RWPE2 (cell line): Measurements from ENCODE around the gene NKAPD1.

ENCODE experiments used
- ATAC-seq: fragments of 200-7000 bp; cut with Tn5 transposase; 3 replicates; pipeline ENCODE4 v1.9.1; 2021; ENCODE audit warnings: low read depth
- DNase-seq: peaks from one replicate; pipeline ENCODE4 v3.0.0-alpha.2; 2020; ENCODE audit warnings: low spot score
- H3K27ac ChIP-seq: fragments of 450-650 bp; 2 replicates; pipeline ENCODE4 v1.5.1; 2017; ENCODE audit warnings: mild to moderate bottlenecking; ENCODE audit not compliant: poor library complexity, severe bottlenecking
- H3K27me3 ChIP-seq: fragments of 250-450 bp; sonication (Bioruptor Pico); 2 replicates; pipeline ENCODE4 v1.5.1; 2021; ENCODE audit warnings: mild to moderate bottlenecking, moderate library complexity; ENCODE audit not compliant: insufficient read depth, poor library complexity, severe bottlenecking
- H3K36me3 ChIP-seq: fragments of 250-450 bp; sonication (Bioruptor Pico); 2 replicates; pipeline ENCODE4 v1.5.1; 2020; ENCODE audit warnings: low read depth, mild to moderate bottlenecking, moderate library complexity
- H3K4me1 ChIP-seq: fragments of 250-450 bp; sonication (Bioruptor Pico); 2 replicates; pipeline ENCODE4 v1.5.1; 2021; ENCODE audit warnings: mild to moderate bottlenecking, moderate library complexity; ENCODE audit not compliant: insufficient read depth, poor library complexity, severe bottlenecking
- H3K4me3 ChIP-seq: fragments of 250-450 bp; sonication (Bioruptor Pico); 2 replicates; pipeline ENCODE4 v1.5.1; 2021; ENCODE audit warnings: mild to moderate bottlenecking, moderate library complexity; ENCODE audit not compliant: severe bottlenecking
- H3K9me3 ChIP-seq: fragments of 250-450 bp; sonication (Bioruptor Pico); 2 replicates; pipeline ENCODE4 v1.5.1; 2021; ENCODE audit warnings: mild to moderate bottlenecking, moderate library complexity; ENCODE audit not compliant: severe bottlenecking
- TF ChIP-seq, protein P1 (sequence below): fragments of 450-650 bp; IDR thresholded peaks from one replicate; pipeline ENCODE4 v1.5.1; 2017; ENCODE audit warnings: mild to moderate bottlenecking, moderate library complexity; ENCODE audit not compliant: poor library complexity, severe bottlenecking

The NKAPD1 gene

DNA sequence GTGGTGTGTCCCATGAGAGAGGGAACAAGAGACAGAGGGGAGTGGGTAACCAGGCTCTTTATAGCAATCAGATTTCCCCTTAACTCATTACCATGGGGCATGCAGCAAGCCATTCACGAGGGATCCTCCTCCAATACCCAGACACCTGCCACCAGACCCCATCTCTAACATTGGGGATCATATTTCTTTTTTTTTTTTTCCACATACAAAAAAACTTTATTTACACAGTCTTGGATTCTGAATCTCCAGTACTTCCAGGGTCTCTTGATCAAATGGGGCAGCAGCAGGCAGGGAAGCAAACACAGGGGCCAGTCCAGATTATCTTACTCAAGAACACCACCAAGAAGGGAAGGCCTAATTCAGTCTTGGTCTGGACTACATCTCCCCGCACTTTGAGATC is 44.6 kb upstream of the NKAPD1 start:
- H3K4me3 ChIP-seq: no peak overlapping the region
- DNase-seq (no peak), ATAC-seq (no peak)
- no peaks in the 10 kb centered on the region for H3K9me3 ChIP-seq
- peaks cover under 1% of the 10 kb centered on the region for H3K4me1 ChIP-seq
- H3K27me3 ChIP-seq: no peaks in the 10 kb centered on the region
- no peak overlapping the region for H3K27ac ChIP-seq
- peaks cover 63% of the 10 kb centered on the region for H3K36me3 ChIP-seq
- TF ChIP-seq, protein P1, sequence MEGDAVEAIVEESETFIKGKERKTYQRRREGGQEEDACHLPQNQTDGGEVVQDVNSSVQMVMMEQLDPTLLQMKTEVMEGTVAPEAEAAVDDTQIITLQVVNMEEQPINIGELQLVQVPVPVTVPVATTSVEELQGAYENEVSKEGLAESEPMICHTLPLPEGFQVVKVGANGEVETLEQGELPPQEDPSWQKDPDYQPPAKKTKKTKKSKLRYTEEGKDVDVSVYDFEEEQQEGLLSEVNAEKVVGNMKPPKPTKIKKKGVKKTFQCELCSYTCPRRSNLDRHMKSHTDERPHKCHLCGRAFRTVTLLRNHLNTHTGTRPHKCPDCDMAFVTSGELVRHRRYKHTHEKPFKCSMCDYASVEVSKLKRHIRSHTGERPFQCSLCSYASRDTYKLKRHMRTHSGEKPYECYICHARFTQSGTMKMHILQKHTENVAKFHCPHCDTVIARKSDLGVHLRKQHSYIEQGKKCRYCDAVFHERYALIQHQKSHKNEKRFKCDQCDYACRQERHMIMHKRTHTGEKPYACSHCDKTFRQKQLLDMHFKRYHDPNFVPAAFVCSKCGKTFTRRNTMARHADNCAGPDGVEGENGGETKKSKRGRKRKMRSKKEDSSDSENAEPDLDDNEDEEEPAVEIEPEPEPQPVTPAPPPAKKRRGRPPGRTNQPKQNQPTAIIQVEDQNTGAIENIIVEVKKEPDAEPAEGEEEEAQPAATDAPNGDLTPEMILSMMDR: no peak

DNA sequence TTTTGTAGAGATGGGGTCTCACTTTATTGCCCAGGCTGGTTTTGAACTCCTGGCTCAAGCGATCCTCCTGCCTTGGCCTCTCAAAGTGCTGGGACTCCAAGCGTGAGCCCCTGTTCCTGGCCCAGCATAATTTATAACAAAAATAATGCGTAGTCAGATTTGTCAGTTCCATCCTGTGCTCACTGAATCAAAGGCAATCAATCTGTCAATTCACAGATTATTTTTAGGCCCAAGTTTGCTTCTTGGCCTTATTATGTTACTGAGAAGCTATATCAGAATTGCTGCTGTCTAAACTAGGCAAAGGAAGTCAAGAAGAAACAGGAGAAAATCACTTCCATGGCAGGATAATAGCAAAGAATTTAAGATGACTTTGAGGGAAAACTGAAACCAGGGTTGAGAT is 40.2 kb upstream of the NKAPD1 start:
- no peaks in the 10 kb centered on the region for H3K9me3 ChIP-seq
- ATAC-seq: no peak
- peaks cover 82% of the 10 kb centered on the region for H3K36me3 ChIP-seq
- H3K4me3 ChIP-seq: no peak overlapping the region
- DNase-seq: no peak
- no peaks in the 10 kb centered on the region for H3K27me3 ChIP-seq
- TF ChIP-seq, protein P1: no peak
- H3K4me1 ChIP-seq: no peaks in the 10 kb centered on the region
- H3K27ac ChIP-seq: no peak overlapping the region

DNA sequence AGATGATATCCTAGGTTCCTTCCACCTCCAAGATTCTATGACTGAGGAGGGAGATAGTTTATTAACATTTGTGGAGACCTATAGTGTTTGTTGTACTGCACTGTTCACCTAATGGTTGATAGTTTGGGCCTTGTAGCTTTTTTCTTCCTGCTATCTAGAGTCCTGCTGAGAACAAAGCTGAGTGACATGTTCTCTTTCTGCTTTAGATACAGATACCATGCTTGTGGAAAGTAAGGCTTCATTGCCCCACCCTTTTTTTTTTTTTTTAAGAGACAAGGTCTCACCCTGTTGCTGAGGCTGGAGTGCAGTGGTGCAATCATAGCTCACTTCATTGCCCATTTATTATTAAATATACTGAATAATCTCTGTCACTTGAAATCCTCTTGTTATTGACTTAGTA is 36.6 kb upstream of the NKAPD1 start:
- H3K4me1 ChIP-seq: peaks cover 8% of the 10 kb centered on the region
- TF ChIP-seq, protein P1: no peak
- H3K27me3 ChIP-seq: no peaks in the 10 kb centered on the region
- DNase-seq (no peak), ATAC-seq (no peak)
- H3K27ac ChIP-seq: no peak overlapping the region
- H3K36me3 ChIP-seq: peaks cover 83% of the 10 kb centered on the region
- no peaks in the 10 kb centered on the region for H3K9me3 ChIP-seq
- H3K4me3 ChIP-seq: no peak overlapping the region

DNA sequence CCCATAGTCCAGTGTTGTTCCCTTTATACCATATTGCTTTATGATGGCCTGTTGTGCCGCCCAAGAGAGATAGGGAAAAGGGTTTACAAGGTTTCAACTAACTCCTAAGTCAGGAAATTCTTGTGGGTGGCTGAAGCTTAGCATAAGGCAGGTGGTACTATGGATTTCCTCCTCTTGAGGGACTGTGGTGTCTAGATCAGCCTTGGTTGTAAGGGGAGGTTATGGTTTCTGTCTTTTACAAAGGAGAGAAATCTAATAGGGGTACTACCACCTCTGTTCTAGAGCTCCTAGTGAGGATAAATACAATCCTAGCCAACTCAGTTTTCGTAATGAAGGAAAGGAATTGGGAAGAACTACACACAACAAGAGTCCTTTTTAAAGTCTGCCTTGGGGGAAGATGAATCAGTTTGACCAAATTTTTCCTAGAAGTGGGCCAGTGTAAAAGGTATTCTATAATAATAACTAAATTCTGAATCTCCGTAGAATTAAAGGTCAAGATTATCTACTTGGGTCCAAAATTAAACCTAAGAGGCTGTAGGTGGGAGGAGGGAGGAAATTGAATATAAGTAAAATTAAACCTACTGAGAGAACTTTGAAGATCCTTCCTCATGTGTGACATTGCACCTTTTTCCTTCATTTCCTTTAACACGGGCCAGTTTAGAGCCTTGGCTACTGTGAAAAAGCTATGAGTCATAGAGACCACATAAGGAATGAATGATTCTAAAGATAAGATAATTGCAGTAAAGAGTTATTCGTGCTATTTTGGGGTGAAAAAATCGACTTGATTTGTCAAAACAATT is 31.7 kb upstream of the NKAPD1 start:
- H3K4me1 ChIP-seq: peaks cover 9% of the 10 kb centered on the region
- DNase-seq (no peak), ATAC-seq (no peak)
- no peak overlapping the region for H3K4me3 ChIP-seq
- no peaks in the 10 kb centered on the region for H3K9me3 ChIP-seq
- H3K27ac ChIP-seq: no peak overlapping the region
- TF ChIP-seq, protein P1: no peak
- H3K36me3 ChIP-seq: peaks cover 95% of the 10 kb centered on the region
- H3K27me3 ChIP-seq: no peaks in the 10 kb centered on the region

DNA sequence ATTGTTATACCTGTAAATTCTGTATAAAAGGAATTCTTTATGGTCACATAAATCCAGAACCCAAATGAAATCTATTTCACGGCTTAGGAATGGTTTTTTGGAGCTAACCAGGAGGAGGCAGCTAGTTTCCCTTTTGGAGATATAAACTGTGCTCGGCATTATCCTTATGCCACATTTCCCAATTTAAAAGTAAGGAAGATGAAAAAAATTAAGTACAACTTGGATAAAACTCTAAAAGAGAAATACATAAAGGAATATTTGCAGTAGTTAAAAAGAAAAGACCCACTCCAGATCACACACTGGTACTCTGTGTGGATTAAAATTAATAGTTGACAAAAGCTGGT is 31.2 kb upstream of the NKAPD1 start:
- H3K9me3 ChIP-seq: no peaks in the 10 kb centered on the region
- DNase-seq (no peak), ATAC-seq (no peak)
- H3K4me3 ChIP-seq: no peak overlapping the region
- peaks cover 9% of the 10 kb centered on the region for H3K4me1 ChIP-seq
- H3K27me3 ChIP-seq: no peaks in the 10 kb centered on the region
- H3K36me3 ChIP-seq: peaks cover 95% of the 10 kb centered on the region
- TF ChIP-seq, protein P1: no peak
- H3K27ac ChIP-seq: no peak overlapping the region
